NCI-H345 treated with DMSO at 0.1 percent for 48 hours (cell line): ENCODE measurements around the gene EDN2.

Experiments used
- DNase-seq: peaks from one replicate; lab custom pipeline; 2025; ENCODE audit not compliant: unreplicated experiment; lab: John Stamatoyannopoulos, UW

Gene EDN2

GRCh38 chr1:41499591-41499990 lies 15.1 kb upstream of the EDN2 start:
- DNase-seq, result no peak

DNA sequence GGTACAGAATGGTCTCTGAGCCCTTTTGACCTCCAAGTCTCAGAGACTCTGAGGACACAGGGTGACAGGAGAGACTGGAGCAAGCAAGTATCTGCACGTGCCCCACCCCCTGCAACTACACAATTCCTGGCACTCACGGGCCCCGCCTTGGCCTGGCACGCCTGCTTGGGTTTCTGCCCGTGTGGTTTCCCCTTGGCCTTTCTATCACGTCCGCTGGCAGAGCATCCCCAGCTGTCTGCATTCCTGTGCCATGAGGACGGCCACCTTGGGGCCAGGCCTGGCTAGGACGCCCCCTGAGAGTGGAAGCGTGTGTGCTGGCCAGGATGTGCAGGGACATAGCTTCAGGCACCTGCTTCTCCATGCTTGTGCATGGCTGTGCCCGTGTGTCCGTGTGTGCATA lies 14.3 kb upstream of the EDN2 start:
- no peak for DNase-seq

GRCh38 chr1:41498391-41498790 lies 13.9 kb upstream of the EDN2 start:
- no peak for DNase-seq

DNA sequence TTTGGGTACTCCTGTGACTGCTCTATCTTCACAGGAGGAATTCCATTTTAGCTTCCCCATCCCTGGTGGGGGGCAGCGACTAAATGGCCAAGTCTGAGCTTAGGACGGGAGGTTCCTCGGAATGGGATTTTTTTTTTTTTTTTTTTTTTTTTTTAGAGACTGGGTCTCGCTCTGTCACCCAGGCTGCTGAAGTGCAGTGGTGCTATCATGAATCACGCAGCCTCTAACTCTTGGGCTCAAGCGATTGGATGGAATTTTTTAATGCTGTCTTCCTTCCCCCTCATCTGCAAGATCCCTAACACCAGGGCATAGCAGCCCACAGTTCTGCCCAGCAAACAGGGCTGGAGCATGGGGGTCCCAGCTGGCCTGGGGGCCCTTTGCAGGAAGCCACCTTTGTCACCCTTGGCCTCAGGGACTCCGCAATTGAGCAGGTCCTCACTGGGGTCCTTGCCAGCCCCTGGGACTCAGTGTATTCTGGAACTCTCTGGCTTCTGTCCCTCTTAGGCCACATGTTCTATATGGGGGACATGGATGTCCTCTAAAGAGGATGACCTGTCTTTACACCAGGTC lies 13.1 kb upstream of the EDN2 start:
- DNase-seq, result no peak

DNA sequence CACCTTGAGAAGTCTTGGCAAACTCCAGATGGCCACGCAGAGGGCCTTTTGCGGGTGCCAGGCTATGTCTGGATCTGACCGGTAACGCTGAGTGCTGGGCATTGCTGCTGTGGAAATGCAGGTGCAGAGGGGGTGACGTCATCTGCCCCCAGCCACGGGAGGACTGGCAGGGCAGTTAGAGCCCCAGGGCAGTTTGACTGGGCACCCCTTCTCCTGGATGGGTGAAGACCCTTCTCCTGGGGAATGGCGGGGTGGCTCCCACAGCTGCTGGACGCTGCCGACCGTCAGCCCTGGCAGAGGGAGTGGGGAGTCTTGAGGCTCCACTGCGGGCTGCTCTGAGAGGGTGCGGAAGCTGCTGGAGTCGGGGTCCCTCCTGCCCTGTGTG lies 12.6 kb upstream of the EDN2 start:
- DNase-seq, result no peak

GRCh38 chr1:41496080-41497055 lies 11.9 kb upstream of the EDN2 start:
- no peak for DNase-seq

DNA sequence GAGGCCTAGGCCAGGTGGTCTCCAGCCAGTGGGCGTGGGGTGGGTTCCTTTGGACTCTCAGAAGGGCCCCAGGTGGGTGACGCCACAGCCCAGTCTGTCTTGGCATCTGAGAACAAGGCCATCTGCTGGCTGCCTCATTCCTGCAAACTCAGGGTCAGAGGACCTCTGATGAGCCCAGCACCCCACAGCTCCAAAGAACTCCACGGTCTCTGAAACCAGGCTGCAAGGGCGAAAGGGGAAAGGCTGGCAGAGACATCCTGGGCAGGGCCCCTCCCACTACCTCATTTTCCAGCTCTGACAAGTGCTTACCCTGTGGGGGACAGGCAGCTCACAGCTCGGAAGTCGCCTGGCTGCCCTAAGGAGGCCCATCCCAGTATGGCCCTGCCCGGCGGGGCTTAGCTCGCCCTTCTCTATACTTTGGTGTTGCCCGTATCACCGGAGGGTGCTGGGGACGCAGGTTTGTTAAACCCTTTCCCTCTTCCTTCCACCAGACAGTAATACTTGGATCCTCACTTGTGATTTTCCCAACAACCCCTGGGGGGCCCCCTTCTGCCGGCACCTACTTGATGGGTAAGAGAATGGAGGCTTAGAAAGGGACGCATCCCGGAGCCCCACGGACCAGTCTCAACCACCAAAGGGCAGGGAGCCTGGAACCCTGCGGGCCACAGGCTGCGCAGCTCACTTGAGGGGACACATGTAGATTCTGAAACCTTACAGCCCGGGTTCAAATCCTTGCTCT lies 10.9 kb upstream of the EDN2 start:
- no peak for DNase-seq

DNA sequence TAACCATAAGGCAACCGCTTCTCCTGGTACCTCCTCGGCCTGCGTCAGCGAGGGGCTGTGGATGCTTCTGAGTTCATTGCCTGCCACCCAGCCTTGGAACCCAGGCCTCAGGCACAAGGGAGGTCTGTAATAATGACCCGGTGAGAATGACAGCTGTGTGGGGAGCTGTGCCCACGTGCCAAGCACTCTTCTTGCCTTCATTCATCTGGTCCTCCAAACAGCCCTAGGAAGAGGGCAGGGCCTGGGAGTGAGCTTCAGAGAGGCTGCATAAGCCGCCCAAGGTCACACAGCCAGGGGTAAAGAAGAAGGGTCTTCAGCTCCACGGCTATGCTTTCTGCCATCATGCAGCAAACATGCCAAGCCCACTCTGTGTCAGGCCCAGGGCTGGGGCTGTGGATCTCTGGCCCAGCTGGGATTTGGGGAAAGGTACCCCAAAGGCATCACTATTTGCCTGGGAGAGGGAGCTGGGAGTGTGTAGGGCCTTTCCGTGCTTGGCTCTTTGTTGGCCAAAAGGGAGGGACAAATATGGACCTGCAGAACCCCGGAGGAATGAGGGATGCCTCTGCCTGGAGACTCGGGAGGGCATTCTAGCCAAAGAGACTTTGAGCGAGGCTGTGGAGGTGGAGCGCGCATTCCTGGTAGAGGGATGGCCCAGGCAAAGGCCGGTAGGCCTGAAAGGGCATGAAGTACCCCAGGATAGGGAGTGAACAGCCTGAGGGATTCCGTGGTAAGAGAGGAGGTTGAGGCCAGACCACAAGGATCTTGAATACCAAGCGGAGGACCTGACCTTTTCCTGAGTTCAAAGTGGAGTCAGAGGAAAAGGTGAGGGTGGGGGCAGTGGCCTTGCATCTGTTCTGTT lies 10.1 kb upstream of the EDN2 start:
- DNase-seq, result no peak

DNA sequence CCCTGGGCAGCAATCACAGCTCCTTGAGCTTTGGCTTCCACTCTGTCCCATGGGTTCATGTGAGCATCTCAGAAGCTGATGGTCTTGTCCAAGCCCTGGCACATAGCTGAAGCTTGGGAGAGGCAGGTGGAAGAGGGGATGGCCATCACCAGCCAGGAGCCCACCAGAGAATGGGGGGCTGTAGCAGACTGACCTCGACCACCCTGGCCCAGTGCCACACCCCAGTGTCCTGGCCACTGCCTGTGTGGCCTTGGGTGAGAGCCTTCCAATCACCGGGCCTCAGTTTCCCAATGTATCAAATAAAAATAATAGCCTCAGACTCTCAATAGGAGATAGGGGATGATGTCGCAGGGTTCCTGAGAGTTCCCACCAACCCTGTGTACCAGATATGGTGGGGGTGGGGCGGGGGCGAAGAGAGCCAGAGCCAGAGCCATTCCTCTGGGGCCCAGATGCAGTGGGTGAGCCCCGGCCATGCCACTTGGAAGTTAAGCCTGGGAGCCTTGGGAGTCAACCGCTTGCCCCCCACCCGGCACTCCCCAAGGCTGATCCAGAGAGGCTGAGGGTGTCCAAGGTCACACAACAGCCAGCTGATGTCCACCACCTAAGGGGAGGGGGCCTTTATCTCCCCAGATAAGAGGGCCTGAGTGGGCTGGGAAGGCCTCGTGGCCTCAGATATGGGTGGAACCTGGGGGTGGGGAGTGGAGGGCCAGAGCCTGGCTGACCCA lies 9.3 kb upstream of the EDN2 start:
- DNase-seq, result no peak

GRCh38 chr1:41493117-41493536 lies 8.6 kb upstream of the EDN2 start:
- no peak for DNase-seq

DNA sequence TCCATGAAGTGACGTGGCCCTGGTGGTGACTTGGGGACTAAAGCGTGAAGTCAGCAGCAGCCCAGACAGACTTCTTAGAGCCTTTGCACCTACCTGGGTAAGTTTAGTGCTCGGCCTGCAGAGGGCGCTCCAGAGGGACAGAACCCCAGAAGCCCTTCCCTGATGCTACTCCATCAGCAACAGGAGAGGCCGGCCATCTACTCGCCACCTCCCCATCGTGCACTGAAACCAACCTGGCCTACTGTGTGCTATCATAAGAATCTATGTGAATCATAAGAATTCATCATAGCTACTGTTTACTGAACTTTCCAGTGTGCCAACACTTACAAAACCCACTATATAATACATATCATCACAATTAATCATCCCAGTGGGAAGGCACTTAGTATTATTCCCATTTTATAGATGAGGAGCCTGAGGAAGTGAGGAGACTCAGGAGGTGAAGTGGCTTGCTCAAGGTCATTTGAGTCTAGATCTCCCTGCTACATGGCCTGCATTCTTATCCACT lies 7.9 kb upstream of the EDN2 start:
- no peak for DNase-seq

DNA sequence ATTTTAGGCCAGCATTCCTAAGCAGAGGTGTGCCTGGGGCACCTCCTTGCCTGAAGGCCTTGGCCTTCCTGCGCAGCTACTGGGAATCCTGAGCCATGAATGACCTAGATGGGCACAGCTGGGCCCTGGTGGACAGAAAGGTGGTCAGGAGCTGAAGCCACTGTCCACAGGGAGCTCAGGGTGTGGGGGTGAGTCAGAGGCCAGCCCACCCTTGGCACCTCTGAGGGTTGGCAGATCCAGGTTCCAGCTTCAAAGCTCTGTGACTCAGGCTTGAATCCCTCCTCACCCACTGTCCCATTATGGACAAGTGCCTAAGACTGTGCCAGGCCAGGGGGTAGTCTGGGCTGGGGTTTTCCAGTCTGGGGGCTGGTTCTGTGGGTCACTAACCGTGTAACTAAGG lies 6.4 kb upstream of the EDN2 start:
- DNase-seq, result no peak

GRCh38 chr1:41489561-41489960 lies 5.1 kb upstream of the EDN2 start:
- DNase-seq, result no peak

- no peak for DNase-seq
Observed at GRCh38 chr1:41488040-41488951, 3.8 kb upstream of the EDN2 start.

GRCh38 chr1:41487126-41488039 lies 2.9 kb upstream of the EDN2 start:
- DNase-seq, result no peak

GRCh38 chr1:41486371-41487125 lies 2.1 kb upstream of the EDN2 start:
- no peak for DNase-seq

GRCh38 chr1:41486053-41486370 lies 1.5 kb upstream of the EDN2 start:
- no peak for DNase-seq
